Effector memory CD4-positive, alpha-beta T cell (primary cell): Measurements from ENCODE around the gene FOSL1.

Experiments used
- DNase-seq, 3 donors: peaks; one replicate each; pipeline ENCODE4 v3.0.0-alpha.2; 2020
- H3K27ac ChIP-seq: 2 replicates; pipeline ENCODE4 v1.7.0; 2013; ENCODE audit warnings: mild to moderate bottlenecking, low read length, moderate library complexity; ENCODE audit not compliant: insufficient read depth, poor library complexity, severe bottlenecking
- H3K27me3 ChIP-seq: replicated peaks from 2 replicates; pipeline ENCODE4 v1.7.0; 2013; ENCODE audit warnings: mild to moderate bottlenecking, low read length; ENCODE audit not compliant: insufficient read depth, control insufficient read depth, poor library complexity, severe bottlenecking
- H3K36me3 ChIP-seq: 2 replicates; pipeline ENCODE4 v1.7.0; 2013; ENCODE audit warnings: mild to moderate bottlenecking, low read length, moderate library complexity; ENCODE audit not compliant: control insufficient read depth, insufficient read depth
- H3K4me1 ChIP-seq: 2 replicates; pipeline ENCODE4 v1.7.0; 2013; ENCODE audit warnings: low read length, mild to moderate bottlenecking; ENCODE audit not compliant: control insufficient read depth, insufficient read depth, poor library complexity, severe bottlenecking
- H3K4me3 ChIP-seq: 2 replicates; pipeline ENCODE4 v1.7.0; 2013; ENCODE audit warnings: low read length, low read depth, mild to moderate bottlenecking; ENCODE audit not compliant: insufficient read depth, poor library complexity, severe bottlenecking
- H3K9me3 ChIP-seq: 2 replicates; pipeline ENCODE4 v1.7.0; 2013; ENCODE audit warnings: mild to moderate bottlenecking, low read length, moderate library complexity; ENCODE audit not compliant: control insufficient read depth

FOSL1 gene

GRCh38 chr11:65921033-65921555 lies 20.9 kb upstream of the FOSL1 start:
- Histone ChIP-seq H3K27me3 (no peaks in the 10 kb centered on the region), H3K36me3 (peaks cover 12% of the 10 kb centered on the region), H3K9me3 (no peaks in the 10 kb centered on the region), H3K27ac (peak overlapping the region; percentile 29), H3K4me1 (peaks cover 32% of the 10 kb centered on the region), H3K4me3 (no peak overlapping the region)
- no peak for DNase-seq

GRCh38 chr11:65920372-65920802 lies 20.2 kb upstream of the FOSL1 start:
- Histone ChIP-seq H3K4me1 (peaks cover 32% of the 10 kb centered on the region), H3K36me3 (peaks cover 12% of the 10 kb centered on the region), H3K4me3 (peak overlapping the region; percentile 89), H3K27me3 (no peaks in the 10 kb centered on the region), H3K9me3 (no peaks in the 10 kb centered on the region), H3K27ac (peak overlapping the region; percentile 76)
- DNase-seq = no peak

- DNase-seq = peak; percentile 52 to 68 (median 61)
- Histone ChIP-seq H3K4me1 (peaks cover 32% of the 10 kb centered on the region), H3K27me3 (no peaks in the 10 kb centered on the region), H3K27ac (peak overlapping the region; percentile 76), H3K4me3 (peak overlapping the region; percentile 89), H3K36me3 (peaks cover 12% of the 10 kb centered on the region), H3K9me3 (no peaks in the 10 kb centered on the region)
Observed at GRCh38 chr11:65919573-65920371, 19.6 kb upstream of the FOSL1 start.

GRCh38 chr11:65919141-65919572 lies 19.0 kb upstream of the FOSL1 start, which contains the start of gene DRAP1:
Gene DRAP1 (plus strand): TSS chr11:65919426. CDS start chr11:65919502, 76 bp downstream.
- peak within 1 kb of the TSS; percentile 89 for H3K4me3 ChIP-seq
- H3K36me3 ChIP-seq = peaks cover 10% of the 10 kb centered on the region
- H3K9me3 ChIP-seq = no peaks in the 10 kb centered on the region
- DNase-seq = peak; percentile 98 to 100 (median 99)
- peak within 1 kb of the TSS; percentile 93 for H3K27ac ChIP-seq
- H3K27me3 ChIP-seq = no peaks in the 10 kb centered on the region
- H3K4me1 ChIP-seq = peaks cover 32% of the 10 kb centered on the region

- peaks cover 10% of the 10 kb centered on the region for H3K36me3 ChIP-seq
- peak within 1 kb of the TSS; percentile 89 for H3K4me3 ChIP-seq
- H3K27ac ChIP-seq = peak within 1 kb of the TSS; percentile 93
- peaks cover 32% of the 10 kb centered on the region for H3K4me1 ChIP-seq
- H3K9me3 ChIP-seq = no peaks in the 10 kb centered on the region
- no peak for DNase-seq
- no peaks in the 10 kb centered on the region for H3K27me3 ChIP-seq
Observed at GRCh38 chr11:65918211-65919140, 18.3 kb upstream of the FOSL1 start, which contains the start of gene C11orf68. Gene C11orf68 (minus strand): TSS chr11:65919062. CDS start chr11:65919031, 31 bp downstream.

- Histone ChIP-seq H3K27me3 (no peaks in the 10 kb centered on the region), H3K9me3 (no peaks in the 10 kb centered on the region), H3K4me1 (peaks cover 32% of the 10 kb centered on the region), H3K4me3 (peak overlapping the region; percentile 82), H3K36me3 (peaks cover 7% of the 10 kb centered on the region), H3K27ac (peak overlapping the region; percentile 93)
- no peak for DNase-seq
Observed at GRCh38 chr11:65917434-65918210, 17.4 kb upstream of the FOSL1 start.

GRCh38 chr11:65917077-65917433 lies 16.9 kb upstream of the FOSL1 start:
- Histone ChIP-seq H3K4me3 (no peak overlapping the region), H3K36me3 (peaks cover 3% of the 10 kb centered on the region), H3K4me1 (peaks cover 32% of the 10 kb centered on the region), H3K27me3 (no peaks in the 10 kb centered on the region), H3K9me3 (no peaks in the 10 kb centered on the region), H3K27ac (no peak overlapping the region)
- DNase-seq = no peak

- H3K4me3 ChIP-seq = no peak overlapping the region
- no peaks in the 10 kb centered on the region for H3K27me3 ChIP-seq
- H3K36me3 ChIP-seq = no peaks in the 10 kb centered on the region
- DNase-seq = no peak
- no peak overlapping the region for H3K27ac ChIP-seq
- peaks cover 32% of the 10 kb centered on the region for H3K4me1 ChIP-seq
- H3K9me3 ChIP-seq = no peaks in the 10 kb centered on the region
Observed at GRCh38 chr11:65916391-65916790, 16.2 kb upstream of the FOSL1 start.

- no peak for DNase-seq
- Histone ChIP-seq H3K9me3 (no peaks in the 10 kb centered on the region), H3K27ac (no peak overlapping the region), H3K27me3 (no peaks in the 10 kb centered on the region), H3K36me3 (no peaks in the 10 kb centered on the region), H3K4me1 (peaks cover 28% of the 10 kb centered on the region), H3K4me3 (no peak overlapping the region)
Observed at GRCh38 chr11:65915821-65916251, 15.6 kb upstream of the FOSL1 start.
